Central memory CD8-positive, alpha-beta T cell (primary cell): Measurements from ENCODE around the gene RTP3.

Experiments used
- ATAC-seq: fragments of 150-1000 bp; cut with Tn5 transposase; replicated peaks from 2 replicates; pipeline ENCODE4 v1.10.0; 2022; ENCODE audit warnings: mild to moderate bottlenecking, moderate FRiP score, moderate number of reproducible peaks; ENCODE audit not compliant: poor library complexity, severe bottlenecking; ENCODE audit errors: extremely low read depth
- DNase-seq, 2 donors: peaks; one replicate each; pipeline ENCODE4 v3.0.0; 2021; ENCODE audit warnings: low spot score in 2 of 2
- H3K27ac Mint-ChIP-seq: one replicate; pipeline ENCODE4 v1.8.0; 2022; ENCODE audit warnings: low read depth, mild to moderate bottlenecking, moderate library complexity, mixed read lengths
- H3K27me3 Mint-ChIP-seq: one replicate; pipeline ENCODE4 v1.8.0; 2022; ENCODE audit warnings: mixed read lengths
- H3K36me3 Mint-ChIP-seq: one replicate; pipeline ENCODE4 v1.8.0; 2022; ENCODE audit warnings: mild to moderate bottlenecking, moderate library complexity, mixed read lengths; ENCODE audit not compliant: insufficient read depth
- H3K4me1 Mint-ChIP-seq: one replicate; pipeline ENCODE4 v1.8.0; 2022; ENCODE audit warnings: mixed read lengths
- H3K4me3 Mint-ChIP-seq: one replicate; pipeline ENCODE4 v1.8.0; 2022; ENCODE audit warnings: mild to moderate bottlenecking, moderate library complexity, mixed read lengths
- H3K9me3 Mint-ChIP-seq: one replicate; pipeline ENCODE4 v1.8.0; 2022; ENCODE audit warnings: mixed read lengths

The RTP3 gene

DNA sequence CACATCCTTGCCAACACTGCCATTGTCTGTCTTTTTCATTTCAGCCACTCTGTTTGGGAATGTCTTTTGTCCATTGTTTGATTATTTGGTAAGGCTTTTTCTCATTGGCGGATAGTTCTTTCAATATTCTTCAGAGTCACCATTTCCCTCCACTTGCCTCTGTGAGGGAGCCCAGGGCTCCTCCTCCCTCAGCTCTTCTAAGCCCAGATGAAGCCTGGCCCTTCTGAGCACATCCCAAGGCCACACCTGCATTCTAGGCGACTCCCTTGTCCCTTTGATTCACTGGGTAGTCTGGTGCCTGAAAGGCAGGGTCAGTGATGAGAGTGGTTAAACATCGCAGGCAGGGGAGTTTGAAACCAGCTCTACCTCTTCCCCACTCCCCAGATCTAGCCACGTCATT is 20.6 kb upstream of the RTP3 start:
- peaks cover 65% of the 10 kb centered on the region for H3K27me3 Mint-ChIP-seq

DNA sequence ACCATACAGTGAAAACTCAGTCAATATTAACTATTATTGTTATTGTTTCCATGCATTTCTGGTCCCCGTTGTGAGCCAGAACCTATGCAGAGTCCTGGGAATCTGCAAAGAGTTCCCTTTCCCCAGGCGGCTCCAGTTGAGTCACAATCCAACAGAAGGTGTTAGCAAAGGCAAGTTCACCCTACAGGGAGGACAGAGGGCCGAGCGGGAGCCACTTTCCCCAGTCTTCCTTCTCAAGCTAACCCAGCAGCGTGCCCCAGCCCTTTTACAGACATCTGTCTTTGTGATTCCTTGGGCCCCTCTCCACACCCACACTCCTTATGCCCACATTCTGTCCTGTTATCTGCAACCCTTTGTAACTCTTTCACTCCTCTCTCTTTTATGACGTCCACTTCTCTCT is 20.0 kb upstream of the RTP3 start:
- DNase-seq, result no peak
- H3K27me3 Mint-ChIP-seq, result peaks cover 59% of the 10 kb centered on the region
- H3K27ac Mint-ChIP-seq, result no peak overlapping the region
- H3K36me3 Mint-ChIP-seq, result peaks cover under 1% of the 10 kb centered on the region
- H3K4me1 Mint-ChIP-seq, result no peaks in the 10 kb centered on the region
- peaks cover 16% of the 10 kb centered on the region for H3K9me3 Mint-ChIP-seq
- ATAC-seq, result no peak
- no peak overlapping the region for H3K4me3 Mint-ChIP-seq

More for the DNA sequence above, 20.6 kb upstream of the RTP3 start:
- Mint-ChIP-seq H3K4me3 (no peak overlapping the region), H3K36me3 (peaks cover 1% of the 10 kb centered on the region), H3K9me3 (peaks cover 16% of the 10 kb centered on the region), H3K27ac (no peak overlapping the region), H3K4me1 (no peaks in the 10 kb centered on the region)
- ATAC-seq (no peak), DNase-seq (no peak)

DNA sequence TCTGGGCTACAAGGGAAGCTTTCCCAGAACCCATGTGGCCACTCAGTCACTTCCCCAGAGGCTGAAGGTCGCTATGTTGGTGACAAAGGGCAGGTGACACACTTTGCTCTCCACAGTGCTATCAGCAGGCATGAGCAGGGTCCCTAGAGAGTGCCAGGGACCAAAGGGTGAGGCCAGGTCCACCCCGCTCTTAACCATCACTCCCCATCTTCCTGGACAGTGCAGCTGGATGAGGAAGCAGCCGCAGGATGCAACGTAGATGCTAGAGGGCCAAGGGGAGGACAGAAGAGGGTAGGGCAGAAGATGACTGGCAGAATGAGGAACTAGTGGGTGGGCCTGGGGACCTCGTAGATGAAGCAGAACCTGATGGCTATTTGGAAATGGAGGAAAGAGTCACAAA is 19.4 kb upstream of the RTP3 start:
- peaks cover 58% of the 10 kb centered on the region for H3K27me3 Mint-ChIP-seq

DNA sequence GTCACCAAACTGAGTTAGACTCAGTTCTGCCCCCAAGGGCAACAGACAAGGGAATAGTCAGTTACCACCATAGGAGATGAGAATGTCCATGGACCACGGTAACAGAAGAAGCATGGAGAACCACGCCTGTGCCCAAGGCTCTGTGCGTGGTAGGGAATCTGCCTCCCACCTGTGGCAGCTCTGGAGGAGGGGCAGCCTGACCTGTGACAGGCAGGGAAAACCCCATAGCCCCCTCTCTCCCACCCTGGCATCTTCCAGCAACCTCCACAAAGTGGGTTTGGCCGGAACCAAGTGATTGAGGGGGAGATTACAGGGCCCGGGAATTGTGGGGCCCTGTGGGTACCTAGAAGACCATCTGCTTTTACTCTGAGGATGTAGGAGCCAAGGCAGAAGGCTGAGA is 18.8 kb upstream of the RTP3 start:
- Mint-ChIP-seq H3K27me3 (peaks cover 55% of the 10 kb centered on the region), H3K4me1 (no peaks in the 10 kb centered on the region)

More for the DNA sequence above, 19.4 kb upstream of the RTP3 start:
- Mint-ChIP-seq H3K36me3 (no peaks in the 10 kb centered on the region), H3K4me3 (no peak overlapping the region), H3K27ac (no peak overlapping the region), H3K4me1 (no peaks in the 10 kb centered on the region), H3K9me3 (peaks cover 16% of the 10 kb centered on the region)
- DNase-seq (no peak), ATAC-seq (no peak)

DNA sequence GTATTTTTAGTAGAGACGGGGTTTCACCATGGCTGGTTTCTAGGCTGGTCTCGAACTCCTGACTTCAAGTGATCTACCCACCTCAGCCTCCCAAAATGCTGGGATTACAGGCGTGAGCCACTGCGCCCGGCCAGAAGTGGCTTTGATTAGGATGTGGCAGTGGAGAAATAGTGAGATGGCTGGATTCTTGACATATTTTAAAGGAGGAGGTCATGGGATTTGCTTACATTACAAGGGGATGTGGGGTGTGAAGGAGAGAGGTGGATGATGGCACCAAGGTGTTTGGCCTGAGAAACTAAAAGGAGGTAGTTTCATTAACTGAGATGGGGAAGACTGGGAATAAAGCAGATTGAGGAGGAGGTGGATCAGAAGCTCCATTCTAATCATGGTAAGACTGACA is 18.1 kb upstream of the RTP3 start:
- Mint-ChIP-seq H3K36me3 (no peaks in the 10 kb centered on the region), H3K27me3 (peaks cover 55% of the 10 kb centered on the region), H3K4me3 (no peak overlapping the region), H3K27ac (no peak overlapping the region), H3K9me3 (peaks cover 10% of the 10 kb centered on the region), H3K4me1 (no peaks in the 10 kb centered on the region)
- ATAC-seq (no peak), DNase-seq (no peak)

More for the DNA sequence above, 18.8 kb upstream of the RTP3 start:
- DNase-seq (no peak), ATAC-seq (no peak)
- Mint-ChIP-seq H3K9me3 (peaks cover 16% of the 10 kb centered on the region), H3K4me3 (no peak overlapping the region), H3K36me3 (no peaks in the 10 kb centered on the region), H3K27ac (no peak overlapping the region)

DNA sequence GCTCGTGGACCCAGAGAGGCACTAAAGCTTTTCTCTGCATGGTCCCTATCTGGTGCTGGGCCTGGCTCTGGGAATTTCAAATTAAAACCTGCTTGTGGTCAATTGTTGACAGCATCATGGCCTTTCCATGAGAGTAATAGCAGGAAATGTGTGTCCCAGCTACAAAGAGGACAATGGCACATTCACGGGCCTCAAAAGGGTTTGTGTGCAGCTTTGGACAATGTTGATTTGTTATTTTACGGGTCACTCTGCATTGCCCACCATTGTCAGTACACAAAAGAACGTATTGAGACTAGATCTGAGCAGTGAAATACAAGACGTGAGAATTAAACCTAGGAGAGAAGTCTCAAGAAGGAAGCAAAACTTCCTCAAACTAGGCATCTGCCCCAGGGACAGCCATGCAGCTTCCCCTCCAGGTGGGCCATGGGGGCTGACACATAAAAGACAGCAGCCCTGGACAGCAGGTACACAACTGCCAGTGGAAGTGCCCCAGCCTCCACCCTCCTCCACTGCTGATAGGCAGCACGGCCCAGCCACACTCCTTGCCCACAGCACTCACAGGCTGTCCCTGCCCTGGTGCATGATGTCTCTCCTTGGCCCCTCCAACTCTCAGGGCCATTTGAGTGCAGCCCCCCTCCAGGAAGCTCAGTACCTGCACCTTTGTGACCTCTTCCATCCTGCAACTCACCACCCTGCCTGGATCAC is 17.1 kb upstream of the RTP3 start:
- no peaks in the 10 kb centered on the region for H3K36me3 Mint-ChIP-seq
- H3K4me1 Mint-ChIP-seq, result no peaks in the 10 kb centered on the region
- H3K4me3 Mint-ChIP-seq, result no peak overlapping the region
- ATAC-seq (no peak), DNase-seq (no peak)
- H3K27me3 Mint-ChIP-seq, result peaks cover 55% of the 10 kb centered on the region
- no peak overlapping the region for H3K27ac Mint-ChIP-seq
- H3K9me3 Mint-ChIP-seq, result peaks cover under 1% of the 10 kb centered on the region

DNA sequence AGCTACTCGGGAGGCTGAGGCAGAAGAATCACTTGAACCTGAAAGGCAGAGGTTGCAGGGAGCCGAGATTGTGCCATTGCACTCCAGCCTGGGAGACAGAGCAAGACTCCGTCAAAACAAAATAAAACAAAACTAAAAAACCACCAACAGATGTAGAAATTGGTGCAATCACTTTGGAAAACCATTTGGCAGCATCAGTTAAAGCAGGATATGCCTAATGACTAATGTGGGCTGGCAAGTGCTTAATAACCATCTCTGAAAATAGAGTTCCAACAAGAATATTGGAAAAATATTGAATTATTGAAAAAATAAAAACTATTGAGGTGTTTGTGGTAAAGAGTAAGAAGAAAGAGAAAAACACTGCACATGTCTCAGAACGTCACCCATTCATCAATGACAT is 16.1 kb upstream of the RTP3 start:
- Mint-ChIP-seq H3K27me3 (peaks cover 55% of the 10 kb centered on the region), H3K36me3 (no peaks in the 10 kb centered on the region), H3K4me1 (no peaks in the 10 kb centered on the region), H3K27ac (no peak overlapping the region), H3K4me3 (no peak overlapping the region), H3K9me3 (no peaks in the 10 kb centered on the region)
- ATAC-seq, result no peak
- no peak for DNase-seq

DNA sequence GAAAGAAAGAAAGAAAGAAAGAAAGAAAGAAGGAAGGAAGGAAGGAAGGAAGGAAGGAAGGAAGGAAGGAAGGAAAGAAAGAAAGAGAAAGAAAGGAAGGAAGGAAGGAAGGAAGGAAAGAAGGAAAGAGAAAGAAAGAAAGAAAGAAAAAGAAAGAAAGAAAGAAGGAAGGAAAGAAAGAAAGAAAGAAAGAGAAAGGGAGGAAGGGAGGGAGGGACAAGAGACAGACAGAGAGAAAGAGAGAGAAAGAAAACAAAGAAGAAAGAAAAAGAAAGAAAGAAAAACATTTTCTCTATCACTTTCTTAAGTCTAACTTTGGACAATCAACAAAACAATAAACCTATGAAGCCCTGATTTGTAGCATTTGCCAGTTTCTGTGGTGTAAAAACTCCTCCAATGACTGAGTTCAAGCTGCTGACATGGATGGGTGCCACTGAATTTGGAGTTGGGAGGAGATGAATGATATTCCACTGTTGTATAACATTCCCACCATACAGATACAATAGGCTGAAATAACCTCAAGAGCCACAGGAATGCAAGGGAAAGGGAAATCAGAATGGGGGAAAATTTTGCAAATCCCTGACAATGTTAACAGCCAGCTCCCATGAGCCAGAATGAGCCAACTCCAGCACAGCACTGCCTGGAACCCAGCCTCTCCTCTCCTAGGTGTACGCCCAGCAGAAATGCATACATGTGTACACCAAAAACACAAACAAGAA is 15.0 kb upstream of the RTP3 start:
- Mint-ChIP-seq H3K4me3 (no peak overlapping the region), H3K27ac (no peak overlapping the region), H3K27me3 (peaks cover 44% of the 10 kb centered on the region), H3K9me3 (no peaks in the 10 kb centered on the region), H3K36me3 (no peaks in the 10 kb centered on the region), H3K4me1 (no peaks in the 10 kb centered on the region)
- DNase-seq (no peak), ATAC-seq (no peak)

DNA sequence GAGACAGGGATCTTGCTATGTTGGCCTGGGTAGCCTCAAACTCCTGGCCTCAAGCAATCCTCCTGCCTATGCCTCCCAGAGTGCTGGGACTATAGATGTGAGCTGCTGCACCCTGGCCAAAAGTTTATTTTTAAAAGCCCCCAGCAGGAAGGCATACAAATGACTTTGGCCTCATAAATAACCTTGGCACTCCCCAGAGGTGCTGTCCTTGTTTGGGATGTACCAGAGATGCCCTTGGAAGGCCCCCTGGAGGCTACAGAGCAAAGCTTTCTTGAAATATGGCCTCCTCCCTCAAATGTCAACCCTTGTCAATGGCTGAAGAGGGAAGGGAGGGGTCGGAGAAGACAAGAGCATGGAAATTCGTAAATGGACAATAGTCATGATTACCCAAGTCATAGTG is 14.0 kb upstream of the RTP3 start:
- H3K27me3 Mint-ChIP-seq, result peaks cover 34% of the 10 kb centered on the region
- no peak overlapping the region for H3K27ac Mint-ChIP-seq
- H3K9me3 Mint-ChIP-seq, result no peaks in the 10 kb centered on the region
- peaks cover 5% of the 10 kb centered on the region for H3K4me1 Mint-ChIP-seq
- DNase-seq, result no peak
- no peak for ATAC-seq
- peaks cover 2% of the 10 kb centered on the region for H3K36me3 Mint-ChIP-seq
- no peak overlapping the region for H3K4me3 Mint-ChIP-seq

DNA sequence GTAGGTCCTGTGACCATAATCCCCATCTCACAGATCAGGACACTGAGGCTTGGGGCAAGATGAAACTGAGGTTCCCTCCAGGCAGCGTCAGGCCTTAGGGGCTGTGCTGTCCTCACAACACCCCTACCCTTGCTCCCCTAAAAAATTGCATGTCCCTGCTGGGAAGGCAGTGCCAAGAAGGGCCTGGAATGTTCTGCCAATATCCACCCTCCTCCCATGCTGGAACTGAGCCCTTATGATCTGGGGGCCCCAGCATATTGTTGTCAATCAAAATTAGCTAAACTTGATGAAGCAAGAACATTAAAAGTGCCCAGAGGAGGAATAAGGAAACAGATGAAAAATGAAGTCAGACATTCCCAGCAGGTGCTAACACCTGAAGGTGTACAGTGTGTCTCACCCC is 13.4 kb upstream of the RTP3 start:
- Mint-ChIP-seq H3K4me3 (no peak overlapping the region), H3K9me3 (no peaks in the 10 kb centered on the region), H3K27ac (no peak overlapping the region), H3K27me3 (peaks cover 28% of the 10 kb centered on the region), H3K36me3 (peaks cover 7% of the 10 kb centered on the region), H3K4me1 (peaks cover 10% of the 10 kb centered on the region)
- ATAC-seq, result no peak
- no peak for DNase-seq

DNA sequence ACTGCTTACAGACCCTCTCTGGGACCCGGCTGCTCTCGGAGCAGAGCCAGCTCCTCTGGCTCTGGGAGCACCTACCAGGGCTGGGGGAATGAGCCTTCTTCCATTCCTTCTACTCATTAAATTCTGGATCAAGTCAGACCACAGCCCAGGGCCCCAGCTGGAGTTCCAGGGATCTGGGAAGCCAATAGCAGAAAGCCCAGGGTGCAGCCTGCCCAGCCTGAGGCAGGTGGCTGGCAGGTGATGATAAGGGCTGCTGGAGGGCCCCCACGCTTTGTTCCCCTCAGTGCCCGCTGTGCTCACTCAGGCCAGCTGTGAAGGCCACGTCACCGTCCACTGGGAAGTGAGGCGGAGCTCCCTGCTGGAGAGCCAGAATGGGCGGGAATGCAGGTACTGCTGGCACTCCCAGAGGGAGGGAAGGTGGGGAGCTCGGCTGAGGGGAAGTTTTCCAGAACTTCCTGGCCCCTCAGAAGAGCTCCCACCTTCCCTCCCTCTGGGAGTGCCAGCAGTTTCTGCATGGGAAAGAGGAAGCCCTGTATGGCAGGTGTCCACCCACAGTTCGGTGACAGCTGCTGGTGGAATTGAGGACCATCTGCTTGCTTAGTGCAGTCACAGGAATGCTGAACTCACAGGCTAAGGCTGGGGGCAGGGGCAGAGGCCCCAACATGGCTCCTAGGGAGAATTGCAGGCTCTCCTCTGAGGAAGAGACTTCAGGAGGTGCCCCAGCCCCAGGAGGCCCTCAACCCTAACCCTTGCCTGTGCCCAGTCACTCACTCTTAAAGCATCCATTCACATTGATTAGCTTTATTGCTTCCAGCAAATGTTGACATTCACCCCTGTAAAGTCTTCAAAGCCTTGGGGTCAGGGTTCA is 12.6 kb upstream of the RTP3 start:
- Mint-ChIP-seq H3K4me1 (peaks cover 14% of the 10 kb centered on the region), H3K27ac (no peak overlapping the region), H3K36me3 (peaks cover 7% of the 10 kb centered on the region), H3K27me3 (peaks cover 21% of the 10 kb centered on the region), H3K4me3 (no peak overlapping the region), H3K9me3 (no peaks in the 10 kb centered on the region)
- no peak for DNase-seq
- no peak for ATAC-seq

DNA sequence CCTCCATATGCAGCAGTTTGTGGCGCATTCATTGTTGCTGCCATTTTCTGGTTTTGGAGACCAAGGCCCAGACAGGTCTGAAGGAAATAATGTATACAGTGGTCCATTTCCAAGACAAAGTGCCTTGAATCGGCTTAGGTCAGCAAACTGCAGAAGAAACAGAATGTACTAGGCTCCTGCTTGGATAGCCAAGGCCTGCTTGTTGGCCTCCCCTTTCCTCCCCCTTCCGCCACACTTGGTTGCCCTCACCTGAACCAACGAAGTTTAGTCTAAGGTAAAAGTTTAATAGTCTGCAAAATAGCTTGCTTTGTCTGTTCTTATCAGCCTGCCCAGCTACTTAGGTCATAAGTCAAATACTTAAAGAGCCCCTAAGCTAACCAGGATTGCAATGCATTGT is 12.0 kb upstream of the RTP3 start:
- ATAC-seq (no peak), DNase-seq (no peak)
- Mint-ChIP-seq H3K27ac (no peak overlapping the region), H3K27me3 (peaks cover 15% of the 10 kb centered on the region), H3K9me3 (no peaks in the 10 kb centered on the region), H3K4me1 (peaks cover 17% of the 10 kb centered on the region), H3K36me3 (peaks cover 7% of the 10 kb centered on the region), H3K4me3 (no peak overlapping the region)
